Erythroblast (primary cell): Measurements from ENCODE around the gene FNDC3B.
"Not testable (repeated sequence)": the region's sequence is repeated elsewhere in the genome, so short reads cannot be mapped to it uniquely, and the experiment has no call there.

Experiments used
- DNase-seq, 2 experiments: peaks; one replicate each; lab custom pipeline; 2025; lab: John Stamatoyannopoulos, UW
- GATA1 ChIP-seq: IDR thresholded peaks from 2 replicates; pipeline ENCODE4 v1.6.1; 2011; ENCODE audit warnings: low read depth, mild to moderate bottlenecking, control low read depth, low read length, moderate library complexity
- POLR2A ChIP-seq: IDR thresholded peaks from 2 replicates; pipeline ENCODE4 v1.6.1; 2011; ENCODE audit warnings: mild to moderate bottlenecking, low read length

FNDC3B gene

GRCh38 chr3:172231318-172231901 is 192.0 kb downstream of the FNDC3B start:
- DNase-seq = no peak
- TF ChIP-seq POLR2A (no peak), GATA1 (no peak)

GRCh38 chr3:172232579-172233212 is 193.3 kb downstream of the FNDC3B start:
- TF ChIP-seq GATA1 = no peak
- TF ChIP-seq POLR2A = no peak
- no peak for DNase-seq

GRCh38 chr3:172233474-172234277 is 194.3 kb downstream of the FNDC3B start:
- no peak for DNase-seq
- TF ChIP-seq GATA1 (no peak), POLR2A (no peak)

GRCh38 chr3:172235698-172236097 is 196.3 kb downstream of the FNDC3B start:
- TF ChIP-seq GATA1 (no peak), POLR2A (no peak)
- DNase-seq = no peak

GRCh38 chr3:172236771-172237742 is 197.7 kb downstream of the FNDC3B start:
- TF ChIP-seq POLR2A (no peak), GATA1 (no peak)
- no peak for DNase-seq

GRCh38 chr3:172238188-172238587 is 198.8 kb downstream of the FNDC3B start:
- DNase-seq = no peak
- TF ChIP-seq GATA1 (no peak), POLR2A (no peak)

- no peak for DNase-seq
- TF ChIP-seq POLR2A (no peak), GATA1 (no peak)
Measured at GRCh38 chr3:172239218-172239790, 199.9 kb downstream of the FNDC3B start.

GRCh38 chr3:172241405-172241804 is 202.0 kb downstream of the FNDC3B start:
- TF ChIP-seq GATA1 = no peak
- TF ChIP-seq POLR2A = no peak
- DNase-seq = no peak

GRCh38 chr3:172242471-172242870 is 203.1 kb downstream of the FNDC3B start:
- DNase-seq = not testable (repeated sequence)

- not testable (repeated sequence) for DNase-seq
Measured at GRCh38 chr3:172243376-172243775, 204.0 kb downstream of the FNDC3B start.

- TF ChIP-seq POLR2A (no peak), GATA1 (no peak)
- DNase-seq = no peak
Measured at GRCh38 chr3:172244011-172244410, 204.6 kb downstream of the FNDC3B start.

- no peak for TF ChIP-seq POLR2A
- no peak for TF ChIP-seq GATA1
- no peak for DNase-seq
Measured at GRCh38 chr3:172245241-172245640, 205.9 kb downstream of the FNDC3B start.
